Loucy (cell line): Measurements from ENCODE around the gene ZNG1B.
"Not testable (repeated sequence)": the region's sequence is repeated elsewhere in the genome, so short reads cannot be mapped to it uniquely, and the experiment has no call there.

Experiments used
- H2AFZ ChIP-seq: fragments of 200-600 bp; sonication (generic); 2 replicates; pipeline ENCODE4 v1.6.0; 2016; ENCODE audit warnings: antibody characterized with exemption, mild to moderate bottlenecking, low read length, moderate library complexity
- H3F3A ChIP-seq: fragments of 200-600 bp; 2 replicates; pipeline ENCODE4 v1.6.0; 2016; ENCODE audit warnings: antibody characterized with exemption, low read depth, mild to moderate bottlenecking
- H3K27me3 ChIP-seq: fragments of 200-600 bp; sonication (generic); 2 replicates; pipeline ENCODE4 v1.6.1; 2014; ENCODE audit warnings: low read length, mild to moderate bottlenecking; ENCODE audit not compliant: insufficient read depth, poor library complexity, severe bottlenecking
- H3K36me3 ChIP-seq: fragments of 200-600 bp; sonication (generic); 2 replicates; pipeline ENCODE4 v1.6.1; 2016; ENCODE audit warnings: low read length; ENCODE audit not compliant: insufficient read depth
- H3K4me1 ChIP-seq: fragments of 200-600 bp; sonication (generic); 2 replicates; pipeline ENCODE4 v1.5.1; 2014; ENCODE audit warnings: low read length, mild to moderate bottlenecking; ENCODE audit not compliant: insufficient read depth, poor library complexity, severe bottlenecking
- H3K4me2 ChIP-seq: fragments of 200-600 bp; sonication (generic); 2 replicates; pipeline ENCODE4 v1.6.0; 2014; ENCODE audit warnings: antibody characterized with exemption, low read length, low read depth, mild to moderate bottlenecking; ENCODE audit not compliant: poor library complexity, severe bottlenecking
- H3K4me3 ChIP-seq: fragments of 200-600 bp; sonication (generic); 2 replicates; pipeline ENCODE4 v1.5.1; 2014; ENCODE audit warnings: low read length, mild to moderate bottlenecking, mixed read lengths; ENCODE audit not compliant: poor library complexity, severe bottlenecking
- H3K79me2 ChIP-seq: fragments of 200-600 bp; sonication (generic); 2 replicates; pipeline ENCODE4 v1.6.1; 2014; ENCODE audit warnings: low read length; ENCODE audit not compliant: insufficient read depth
- H3K9ac ChIP-seq: fragments of 200-600 bp; sonication (generic); 2 replicates; pipeline ENCODE4 v1.6.0; 2014; ENCODE audit warnings: mild to moderate bottlenecking, low read depth, low read length, moderate library complexity; ENCODE audit not compliant: poor library complexity, severe bottlenecking
- H3K9me2 ChIP-seq: fragments of 200-600 bp; sonication (generic); replicated peaks from 2 replicates; pipeline ENCODE4 v1.6.1; 2016; ENCODE audit warnings: low read depth, low read length, mixed read lengths
- H3K9me3 ChIP-seq: fragments of 200-600 bp; sonication (generic); 2 replicates; pipeline ENCODE4 v1.6.1; 2014; ENCODE audit warnings: mild to moderate bottlenecking, antibody characterized with exemption, low read length, low read depth; ENCODE audit not compliant: insufficient read depth
- H4K20me1 ChIP-seq: fragments of 200-600 bp; sonication (generic); 2 replicates; pipeline ENCODE4 v1.6.0; 2014; ENCODE audit warnings: antibody characterized with exemption, low read length, mild to moderate bottlenecking; ENCODE audit not compliant: insufficient read depth, poor library complexity, severe bottlenecking

Gene ZNG1B

GRCh38 chr2:113515457-113515856 lies 78.0 kb downstream of the ZNG1B start:
- H2AFZ ChIP-seq, H3K79me2 ChIP-seq, H3K4me1 ChIP-seq, H3K4me3 ChIP-seq, H4K20me1 ChIP-seq, H3K9ac ChIP-seq, H3K9me3 ChIP-seq, H3K27me3 ChIP-seq, H3K9me2 ChIP-seq, H3K36me3 ChIP-seq, H3F3A ChIP-seq, H3K4me2 ChIP-seq: not testable (repeated sequence)

GRCh38 chr2:113515995-113516394 lies 78.5 kb downstream of the ZNG1B start:
- H3K9me3 ChIP-seq, H3F3A ChIP-seq, H4K20me1 ChIP-seq, H3K9me2 ChIP-seq, H3K9ac ChIP-seq, H2AFZ ChIP-seq, H3K79me2 ChIP-seq, H3K4me2 ChIP-seq, H3K36me3 ChIP-seq, H3K4me1 ChIP-seq, H3K4me3 ChIP-seq, H3K27me3 ChIP-seq: not testable (repeated sequence)

DNA sequence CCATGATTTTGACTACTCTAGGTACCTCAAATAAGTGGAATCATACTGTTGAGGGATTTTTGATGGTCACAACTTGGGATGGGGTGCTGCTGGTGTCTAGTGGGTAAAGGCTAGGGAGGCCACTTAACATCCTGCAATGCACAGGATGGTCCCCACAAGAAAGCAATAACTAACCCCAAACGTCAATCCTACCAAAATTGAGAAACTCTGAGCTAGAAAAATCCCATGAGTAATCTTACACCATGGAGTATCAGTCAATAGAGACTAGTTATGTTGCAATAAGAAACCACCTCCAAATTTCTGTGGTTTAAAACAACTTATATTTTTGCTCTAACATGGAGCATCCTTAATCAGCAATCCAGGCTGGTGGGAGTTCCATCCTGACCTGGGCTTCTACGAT lies 79.5 kb downstream of the ZNG1B start:
- H3K36me3 ChIP-seq, H3K9me3 ChIP-seq, H3K9me2 ChIP-seq, H3K4me1 ChIP-seq, H3F3A ChIP-seq, H3K4me3 ChIP-seq, H3K9ac ChIP-seq, H3K27me3 ChIP-seq, H3K4me2 ChIP-seq, H2AFZ ChIP-seq, H4K20me1 ChIP-seq, H3K79me2 ChIP-seq: not testable (repeated sequence)

DNA sequence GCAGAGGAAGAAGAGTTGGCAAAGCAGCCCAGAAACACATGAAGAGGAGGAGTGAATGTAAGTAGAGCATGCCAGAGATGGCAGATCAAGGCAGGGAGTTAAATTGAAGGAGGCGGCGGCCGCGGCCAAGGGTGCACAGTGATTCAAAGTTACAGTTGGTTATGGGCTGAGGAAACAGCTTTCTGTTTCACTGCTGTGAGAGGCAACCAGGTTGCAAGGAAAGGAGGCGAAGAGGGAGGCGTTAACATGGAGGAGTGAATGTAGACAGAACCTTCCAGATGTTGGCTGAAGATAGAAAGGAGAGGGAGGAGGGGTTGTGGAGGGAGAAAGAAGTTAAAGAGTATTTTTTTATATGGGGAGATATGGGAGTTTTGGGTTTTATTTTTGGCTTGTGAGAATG lies 83.3 kb downstream of the ZNG1B start:
- H3K4me1 ChIP-seq, H3K4me3 ChIP-seq, H3K79me2 ChIP-seq, H3K4me2 ChIP-seq, H3K9me3 ChIP-seq, H2AFZ ChIP-seq, H3K27me3 ChIP-seq, H3K9me2 ChIP-seq, H4K20me1 ChIP-seq, H3F3A ChIP-seq, H3K36me3 ChIP-seq, H3K9ac ChIP-seq: not testable (repeated sequence)

- H3K4me1 ChIP-seq: not testable (repeated sequence)
Observed at GRCh38 chr2:113521492-113521891, 84.0 kb downstream of the ZNG1B start.

GRCh38 chr2:113524986-113525385 lies 87.5 kb downstream of the ZNG1B start:
- not testable (repeated sequence) for H3K4me3 ChIP-seq, H3K9me2 ChIP-seq, H3K27me3 ChIP-seq, H3K9me3 ChIP-seq, H3K4me2 ChIP-seq, H2AFZ ChIP-seq, H3K9ac ChIP-seq, H4K20me1 ChIP-seq, H3K4me1 ChIP-seq, H3K79me2 ChIP-seq, H3K36me3 ChIP-seq, H3F3A ChIP-seq

More at GRCh38 chr2:113521492-113521891, 84.0 kb downstream of the ZNG1B start:
- H3K9ac ChIP-seq, H3K27me3 ChIP-seq, H3K79me2 ChIP-seq, H3K9me2 ChIP-seq, H3F3A ChIP-seq, H3K4me3 ChIP-seq, H2AFZ ChIP-seq, H3K9me3 ChIP-seq, H3K4me2 ChIP-seq, H3K36me3 ChIP-seq, H4K20me1 ChIP-seq: not testable (repeated sequence)

GRCh38 chr2:113527350-113528045 lies 90.0 kb downstream of the ZNG1B start:
- H3K9me2 ChIP-seq, H3K4me1 ChIP-seq, H3F3A ChIP-seq, H3K79me2 ChIP-seq, H3K4me2 ChIP-seq, H3K9me3 ChIP-seq, H3K36me3 ChIP-seq, H2AFZ ChIP-seq, H3K9ac ChIP-seq, H3K27me3 ChIP-seq, H3K4me3 ChIP-seq, H4K20me1 ChIP-seq: not testable (repeated sequence)
